ENCODE data around the gene M1AP.

- TF ChIP-seq EZH2 (IDR thresholded peaks at IDR 0.05; ENCODE audit: low read length, missing control alignments) = no peak
- TF ChIP-seq CTCF (conservative IDR thresholded peaks at IDR 0.05 in 1 of 2, IDR thresholded peaks at IDR 0.05 in 1 of 2; ENCODE audit: low read depth in 1 of 2, low read length in 2 of 2) = no peak
These were observed 45.5 kb upstream of the M1AP start for GRCh38 chr2:74693668-74694067.

All from fibroblast of lung (primary cell).